Measurements from ENCODE around the gene WDR31. TPM values are rescaled to one million over a fixed set of nuclear protein-coding genes. Genes with fewer than 3 reads are reported as not detected.

WDR31 gene
- polyA plus RNA-seq, 1 donor (not counting 4 experiments of a cell fraction or from before 2014, with no cell fraction given) = 0.94 TPM

GRCh38 chr9:113349445-113350094 lies 9.5 kb upstream of the WDR31 start, which contains the start of gene BSPRY:
Gene BSPRY, plus strand, starts transcription at chr9:113349541. Its CDS starts 39 bp downstream, at chr9:113349580.
- peaks cover 9% of the 10 kb centered on the region for H3K4me1 ChIP-seq (ENCODE audit: control insufficient read depth, extremely low read depth, insufficient read depth, low read length)
- H3K27ac ChIP-seq (ENCODE audit: control insufficient read depth, insufficient read depth, low read length) = no peak within 1 kb of the TSS
- no peak for DNase-seq (ENCODE audit: low read depth, low spot score)
- no peak for FAIRE-seq
- no peak for TF ChIP-seq EZH2 (IDR thresholded peaks at IDR 0.05; ENCODE audit: low read length)
- TF ChIP-seq, protein P1, sequence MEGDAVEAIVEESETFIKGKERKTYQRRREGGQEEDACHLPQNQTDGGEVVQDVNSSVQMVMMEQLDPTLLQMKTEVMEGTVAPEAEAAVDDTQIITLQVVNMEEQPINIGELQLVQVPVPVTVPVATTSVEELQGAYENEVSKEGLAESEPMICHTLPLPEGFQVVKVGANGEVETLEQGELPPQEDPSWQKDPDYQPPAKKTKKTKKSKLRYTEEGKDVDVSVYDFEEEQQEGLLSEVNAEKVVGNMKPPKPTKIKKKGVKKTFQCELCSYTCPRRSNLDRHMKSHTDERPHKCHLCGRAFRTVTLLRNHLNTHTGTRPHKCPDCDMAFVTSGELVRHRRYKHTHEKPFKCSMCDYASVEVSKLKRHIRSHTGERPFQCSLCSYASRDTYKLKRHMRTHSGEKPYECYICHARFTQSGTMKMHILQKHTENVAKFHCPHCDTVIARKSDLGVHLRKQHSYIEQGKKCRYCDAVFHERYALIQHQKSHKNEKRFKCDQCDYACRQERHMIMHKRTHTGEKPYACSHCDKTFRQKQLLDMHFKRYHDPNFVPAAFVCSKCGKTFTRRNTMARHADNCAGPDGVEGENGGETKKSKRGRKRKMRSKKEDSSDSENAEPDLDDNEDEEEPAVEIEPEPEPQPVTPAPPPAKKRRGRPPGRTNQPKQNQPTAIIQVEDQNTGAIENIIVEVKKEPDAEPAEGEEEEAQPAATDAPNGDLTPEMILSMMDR (optimal IDR thresholded peaks at IDR 0.05 in 1 of 3, IDR thresholded peaks at IDR 0.05 in 1 of 3, conservative IDR thresholded peaks at IDR 0.05 in 1 of 3; ENCODE audit: extremely low read depth in 1 of 3, insufficient read depth in 2 of 3, low read length in 3 of 3) = no peak
- H3K27me3 ChIP-seq (ENCODE audit: control insufficient read depth, extremely low read depth, insufficient read depth, low read length) = peaks cover 31% of the 10 kb centered on the region
- peak within 1 kb of the TSS; percentile 64 for H3K4me2 ChIP-seq (ENCODE audit: control insufficient read depth, extremely low read depth, insufficient read depth, low read depth, low read length)
- peak within 1 kb of the TSS; percentile 27 to 53 (median 44) for H3K4me3 ChIP-seq (ENCODE audit: control insufficient read depth in 2 of 3, extremely low read depth in 1 of 3, insufficient read depth in 2 of 3, low read depth in 1 of 3, low read length in 3 of 3)
- no peak within 1 kb of the TSS for H2AFZ ChIP-seq (ENCODE audit: control insufficient read depth, low read length)
- H3K36me3 ChIP-seq (ENCODE audit: control insufficient read depth in 2 of 2, extremely low read depth in 1 of 2, insufficient read depth in 2 of 2, low read length in 2 of 2) = no peaks in the 10 kb centered on the region
- no peaks in the 10 kb centered on the region for H4K20me1 ChIP-seq (ENCODE audit: control insufficient read depth, extremely low read depth, insufficient read depth, low read length)
- H3K79me2 ChIP-seq (ENCODE audit: control insufficient read depth, insufficient read depth, low read length) = no peaks in the 10 kb centered on the region
- dilution Hi-C loops (cut with MboI; ENCODE audit: extremely low pct_ligation_motif_present, low sequenced_read_pairs) = loop anchor here (10.0 kb wide), 1 partner anchor 55 kb away; the partner anchor contains the start of gene ALAD
- no peaks in the 10 kb centered on the region for H3K9me3 ChIP-seq (ENCODE audit: control insufficient read depth, low read depth, low read length)
- H3K9me1 ChIP-seq (ENCODE audit: control insufficient read depth, extremely low read depth, insufficient read depth, low read length) = no peaks in the 10 kb centered on the region
- no peak within 1 kb of the TSS for H3K9ac ChIP-seq (ENCODE audit: control insufficient read depth, extremely low read depth, insufficient read depth, low read length)

DNA sequence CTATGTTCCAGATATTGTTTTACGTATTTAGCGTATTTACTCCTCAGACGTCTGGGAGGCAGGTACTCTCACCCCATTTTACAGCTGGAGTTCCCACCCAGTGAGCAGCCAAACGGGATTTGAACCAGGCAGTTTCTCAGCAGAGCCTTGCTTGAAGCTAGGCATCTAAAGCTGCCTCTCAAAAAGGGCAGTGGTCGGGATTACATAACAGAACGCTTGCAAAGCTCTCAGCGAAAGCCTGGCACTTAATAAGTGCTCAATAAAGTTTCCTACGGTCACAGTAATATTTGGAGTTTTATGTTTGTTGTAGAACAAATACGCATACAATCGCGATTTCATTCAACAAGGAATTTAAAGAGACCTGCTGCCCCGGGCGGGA lies 9.0 kb upstream of the WDR31 start:
- DNase-seq (ENCODE audit: low read depth, low spot score) = no peak
- peak overlapping the region; percentile 64 for H3K4me2 ChIP-seq (ENCODE audit: control insufficient read depth, extremely low read depth, insufficient read depth, low read depth, low read length)
- H3K4me1 ChIP-seq (ENCODE audit: control insufficient read depth, extremely low read depth, insufficient read depth, low read length) = peaks cover 9% of the 10 kb centered on the region
- TF ChIP-seq EZH2 (IDR thresholded peaks at IDR 0.05; ENCODE audit: low read length) = no peak
- TF ChIP-seq, protein P1 (optimal IDR thresholded peaks at IDR 0.05 in 1 of 3, IDR thresholded peaks at IDR 0.05 in 1 of 3, conservative IDR thresholded peaks at IDR 0.05 in 1 of 3; ENCODE audit: extremely low read depth in 1 of 3, insufficient read depth in 2 of 3, low read length in 3 of 3) = no peak
- no peaks in the 10 kb centered on the region for H3K9me3 ChIP-seq (ENCODE audit: control insufficient read depth, low read depth, low read length)
- peaks cover 31% of the 10 kb centered on the region for H3K27me3 ChIP-seq (ENCODE audit: control insufficient read depth, extremely low read depth, insufficient read depth, low read length)
- H3K4me3 ChIP-seq (ENCODE audit: control insufficient read depth in 2 of 3, extremely low read depth in 1 of 3, insufficient read depth in 2 of 3, low read depth in 1 of 3, low read length in 3 of 3) = no peak overlapping the region
- H3K27ac ChIP-seq (ENCODE audit: control insufficient read depth, insufficient read depth, low read length) = no peak overlapping the region
- no peak overlapping the region for H2AFZ ChIP-seq (ENCODE audit: control insufficient read depth, low read length)
- H3K79me2 ChIP-seq (ENCODE audit: control insufficient read depth, insufficient read depth, low read length) = no peaks in the 10 kb centered on the region
- FAIRE-seq = no peak
- H3K9ac ChIP-seq (ENCODE audit: control insufficient read depth, extremely low read depth, insufficient read depth, low read length) = no peak overlapping the region
- dilution Hi-C loops (cut with MboI; ENCODE audit: extremely low pct_ligation_motif_present, low sequenced_read_pairs) = loop anchor here (10.0 kb wide), 1 partner anchor 56 kb away; the partner anchor contains the start of gene ALAD
- no peaks in the 10 kb centered on the region for H3K36me3 ChIP-seq (ENCODE audit: control insufficient read depth in 2 of 2, extremely low read depth in 1 of 2, insufficient read depth in 2 of 2, low read length in 2 of 2)
- no peaks in the 10 kb centered on the region for H4K20me1 ChIP-seq (ENCODE audit: control insufficient read depth, extremely low read depth, insufficient read depth, low read length)
- no peaks in the 10 kb centered on the region for H3K9me1 ChIP-seq (ENCODE audit: control insufficient read depth, extremely low read depth, insufficient read depth, low read length)

Measured in keratinocyte (primary cell).